OCI-LY1 (cell line): ENCODE measurements around the gene WBP1L.

Experiments used
- EZH2 ChIP-seq: fragments of 200-600 bp; sonication (generic), shearing (Covaris generic); IDR thresholded peaks from 2 replicates; pipeline ENCODE4 v1.8.0; 2017; ENCODE audit warnings: borderline replicate concordance, mixed run types, mild to moderate bottlenecking, antibody characterized with exemption, low read length, moderate library complexity, mixed read lengths
- TF ChIP-seq, protein P1 (sequence below): fragments of 200-600 bp; sonication (generic), shearing (Covaris generic); IDR thresholded peaks from 2 replicates; pipeline ENCODE4 v1.5.1; 2017; ENCODE audit warnings: mild to moderate bottlenecking, antibody characterized with exemption, low read length, moderate library complexity, mixed read lengths

- no peak for TF ChIP-seq EZH2
- TF ChIP-seq, protein P1, sequence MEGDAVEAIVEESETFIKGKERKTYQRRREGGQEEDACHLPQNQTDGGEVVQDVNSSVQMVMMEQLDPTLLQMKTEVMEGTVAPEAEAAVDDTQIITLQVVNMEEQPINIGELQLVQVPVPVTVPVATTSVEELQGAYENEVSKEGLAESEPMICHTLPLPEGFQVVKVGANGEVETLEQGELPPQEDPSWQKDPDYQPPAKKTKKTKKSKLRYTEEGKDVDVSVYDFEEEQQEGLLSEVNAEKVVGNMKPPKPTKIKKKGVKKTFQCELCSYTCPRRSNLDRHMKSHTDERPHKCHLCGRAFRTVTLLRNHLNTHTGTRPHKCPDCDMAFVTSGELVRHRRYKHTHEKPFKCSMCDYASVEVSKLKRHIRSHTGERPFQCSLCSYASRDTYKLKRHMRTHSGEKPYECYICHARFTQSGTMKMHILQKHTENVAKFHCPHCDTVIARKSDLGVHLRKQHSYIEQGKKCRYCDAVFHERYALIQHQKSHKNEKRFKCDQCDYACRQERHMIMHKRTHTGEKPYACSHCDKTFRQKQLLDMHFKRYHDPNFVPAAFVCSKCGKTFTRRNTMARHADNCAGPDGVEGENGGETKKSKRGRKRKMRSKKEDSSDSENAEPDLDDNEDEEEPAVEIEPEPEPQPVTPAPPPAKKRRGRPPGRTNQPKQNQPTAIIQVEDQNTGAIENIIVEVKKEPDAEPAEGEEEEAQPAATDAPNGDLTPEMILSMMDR = no peak
These were observed 20.9 kb downstream of the WBP1L start for GRCh38 chr10:102764470-102765161.
